ENCODE data around the gene GNG8.

Gene GNG8

DNA sequence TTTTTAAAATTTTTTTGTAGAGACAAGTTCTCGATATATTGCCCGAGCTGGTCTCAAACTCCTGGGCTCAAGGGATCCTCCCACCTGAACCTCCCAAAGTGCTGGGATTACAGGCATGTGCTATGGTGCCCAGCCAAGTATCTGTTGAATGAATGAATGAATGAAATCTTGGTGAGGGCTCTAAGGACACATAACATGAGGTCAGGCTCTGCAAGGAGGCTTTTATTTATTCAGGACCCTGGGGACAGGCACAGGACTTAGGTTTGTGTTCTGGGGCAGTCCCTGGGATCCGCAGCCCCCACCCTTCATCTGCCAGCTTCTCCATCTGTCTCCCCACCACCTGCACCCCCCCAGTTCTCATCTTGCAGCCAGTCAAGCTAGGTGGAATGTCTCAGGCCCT, 15.7 kb downstream of the GNG8 start:
- Histone ChIP-seq H3K4me1 (ENCODE audit: control insufficient read depth in 5 of 5, insufficient read depth in 5 of 5, low read length in 5 of 5) (peaks cover 0 to 72% (median 57%) of the 10 kb centered on the region in 5 donors), H3K4me3 (ENCODE audit: low read depth in 1 of 5, low read length in 5 of 5) (no peak overlapping the region), H3K9ac (ENCODE audit: low read length in 5 of 5) (no peak overlapping the region), H3K27me3 (ENCODE audit: control insufficient read depth in 5 of 5, insufficient read depth in 4 of 5, low read length in 5 of 5) (peaks cover 0 to 12% (median 0%) of the 10 kb centered on the region in 5 donors), H3K27ac (ENCODE audit: low read depth, low read length) (no peak overlapping the region), H3K36me3 (ENCODE audit: control insufficient read depth in 5 of 5, insufficient read depth in 5 of 5, low read length in 5 of 5) (no peaks in the 10 kb centered on the region), H3K9me3 (ENCODE audit: control insufficient read depth in 5 of 5, low read length in 5 of 5) (no peaks in the 10 kb centered on the region)

DNA sequence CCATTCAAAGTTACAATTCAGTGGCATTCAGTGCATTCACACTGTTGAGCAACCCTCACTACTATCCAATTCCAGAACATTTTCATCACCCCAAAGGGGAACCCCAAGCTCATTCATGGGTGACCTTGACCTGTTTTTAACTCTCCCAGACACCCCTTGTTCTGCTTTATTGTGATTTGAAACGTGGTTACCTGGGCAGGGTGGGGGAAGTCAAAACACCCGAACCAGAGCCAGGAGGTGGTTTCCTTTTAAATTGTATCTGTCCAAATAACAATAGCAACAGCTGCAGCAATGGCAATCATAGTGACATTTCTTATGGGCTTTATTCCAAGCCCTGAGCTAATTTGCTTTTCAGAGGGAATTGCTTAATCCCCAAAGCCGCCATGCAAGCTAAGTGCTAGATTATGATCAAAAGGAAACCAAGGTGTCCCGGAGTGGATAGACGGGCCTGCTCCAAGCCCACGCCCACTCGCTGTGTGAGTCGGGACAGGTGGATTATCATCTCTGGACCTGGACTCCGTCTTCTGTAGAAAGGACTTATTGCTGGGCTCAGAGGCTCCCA, 17.3 kb downstream of the GNG8 start:
- no peaks in the 10 kb centered on the region for H3K9me3 ChIP-seq (ENCODE audit: control insufficient read depth in 5 of 5, low read length in 5 of 5)
- no peak overlapping the region for H3K4me3 ChIP-seq (ENCODE audit: low read depth in 1 of 5, low read length in 5 of 5)
- no peak overlapping the region for H3K27ac ChIP-seq (ENCODE audit: low read depth, low read length)
- no peak overlapping the region for H3K9ac ChIP-seq (ENCODE audit: low read length in 5 of 5)
- no peaks in the 10 kb centered on the region for H3K36me3 ChIP-seq (ENCODE audit: control insufficient read depth in 5 of 5, insufficient read depth in 5 of 5, low read length in 5 of 5)
- H3K4me1 ChIP-seq (ENCODE audit: control insufficient read depth in 5 of 5, insufficient read depth in 5 of 5, low read length in 5 of 5), result peaks cover 0 to 61% (median 42%) of the 10 kb centered on the region in 5 donors
- H3K27me3 ChIP-seq (ENCODE audit: control insufficient read depth in 5 of 5, insufficient read depth in 4 of 5, low read length in 5 of 5), result peaks cover 0 to 12% (median 0%) of the 10 kb centered on the region in 5 donors

DNA sequence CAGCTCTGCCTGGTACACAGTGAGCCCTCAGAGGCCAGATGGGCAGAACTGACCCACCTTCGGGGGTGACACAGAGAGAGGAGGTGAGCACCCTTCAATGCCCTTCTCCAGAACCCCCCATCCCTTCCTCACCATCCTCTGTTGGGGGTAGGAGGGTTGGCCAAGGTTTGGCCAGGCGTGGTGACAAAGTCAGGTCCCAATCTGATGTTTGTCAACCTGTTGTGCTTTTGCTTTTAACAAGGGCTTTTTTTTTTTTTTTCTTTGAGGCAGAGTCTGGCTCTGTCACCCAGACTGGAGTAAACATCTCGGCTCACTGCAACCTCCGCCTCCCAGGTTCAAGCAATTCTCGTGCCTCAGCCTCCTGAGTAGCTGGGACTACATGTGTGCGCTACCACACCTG, 18.4 kb downstream of the GNG8 start:
- Histone ChIP-seq H3K27ac (ENCODE audit: low read depth, low read length) (no peak overlapping the region), H3K9ac (ENCODE audit: low read length in 5 of 5) (no peak overlapping the region)

DNA sequence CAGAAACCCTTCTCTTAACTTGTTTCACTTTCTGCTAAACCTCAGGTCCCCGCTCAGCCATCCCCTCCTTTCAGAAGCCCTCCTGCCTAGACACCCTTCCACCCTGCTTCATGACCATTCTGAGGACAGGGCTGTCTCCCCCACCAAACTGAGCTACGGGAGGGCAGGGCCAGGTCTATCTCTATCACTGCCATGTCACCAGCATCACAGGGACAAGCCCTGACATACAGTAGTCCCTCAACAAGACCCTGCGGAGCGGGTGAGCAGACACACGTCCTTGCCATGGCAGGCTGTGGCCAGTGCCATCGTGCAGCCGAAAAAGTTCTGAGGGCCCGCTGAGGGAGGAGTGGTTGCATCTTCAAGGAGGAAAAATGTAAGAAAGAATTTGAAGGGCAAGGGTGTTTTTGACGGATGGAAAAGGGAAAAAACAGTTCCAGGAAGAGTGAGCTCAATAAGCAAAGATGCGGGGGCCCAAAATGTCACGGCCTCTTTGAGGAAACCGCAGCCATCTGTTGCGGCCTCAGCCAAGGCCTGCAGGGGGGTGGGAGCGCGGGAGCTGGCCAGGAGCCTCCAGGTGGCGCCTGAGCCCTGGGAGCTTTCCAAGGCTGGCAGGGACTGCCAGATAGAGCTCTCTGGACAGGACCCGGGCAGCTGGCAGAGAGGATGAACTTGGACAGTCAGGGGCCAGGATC, 19.2 kb downstream of the GNG8 start:
- no peak overlapping the region for H3K9ac ChIP-seq (ENCODE audit: low read length in 5 of 5)
- peaks cover 0 to 56% (median 38%) of the 10 kb centered on the region in 5 donors for H3K4me1 ChIP-seq (ENCODE audit: control insufficient read depth in 5 of 5, insufficient read depth in 5 of 5, low read length in 5 of 5)
- H3K4me3 ChIP-seq (ENCODE audit: low read depth in 1 of 5, low read length in 5 of 5), result no peak overlapping the region
- H3K27me3 ChIP-seq (ENCODE audit: control insufficient read depth in 5 of 5, insufficient read depth in 4 of 5, low read length in 5 of 5), result peaks cover 0 to 10% (median 0%) of the 10 kb centered on the region in 5 donors
- no peaks in the 10 kb centered on the region for H3K36me3 ChIP-seq (ENCODE audit: control insufficient read depth in 5 of 5, insufficient read depth in 5 of 5, low read length in 5 of 5)
- H3K9me3 ChIP-seq (ENCODE audit: control insufficient read depth in 5 of 5, low read length in 5 of 5), result no peaks in the 10 kb centered on the region
- no peak overlapping the region for H3K27ac ChIP-seq (ENCODE audit: low read depth, low read length)

More for the DNA sequence above, 18.4 kb downstream of the GNG8 start:
- H3K27me3 ChIP-seq (ENCODE audit: control insufficient read depth in 5 of 5, insufficient read depth in 4 of 5, low read length in 5 of 5), result peaks cover 0 to 12% (median 0%) of the 10 kb centered on the region in 5 donors
- H3K4me1 ChIP-seq (ENCODE audit: control insufficient read depth in 5 of 5, insufficient read depth in 5 of 5, low read length in 5 of 5), result peaks cover 0 to 55% (median 38%) of the 10 kb centered on the region in 5 donors
- no peaks in the 10 kb centered on the region for H3K36me3 ChIP-seq (ENCODE audit: control insufficient read depth in 5 of 5, insufficient read depth in 5 of 5, low read length in 5 of 5)
- no peak overlapping the region for H3K4me3 ChIP-seq (ENCODE audit: low read depth in 1 of 5, low read length in 5 of 5)
- H3K9me3 ChIP-seq (ENCODE audit: control insufficient read depth in 5 of 5, low read length in 5 of 5), result no peaks in the 10 kb centered on the region

DNA sequence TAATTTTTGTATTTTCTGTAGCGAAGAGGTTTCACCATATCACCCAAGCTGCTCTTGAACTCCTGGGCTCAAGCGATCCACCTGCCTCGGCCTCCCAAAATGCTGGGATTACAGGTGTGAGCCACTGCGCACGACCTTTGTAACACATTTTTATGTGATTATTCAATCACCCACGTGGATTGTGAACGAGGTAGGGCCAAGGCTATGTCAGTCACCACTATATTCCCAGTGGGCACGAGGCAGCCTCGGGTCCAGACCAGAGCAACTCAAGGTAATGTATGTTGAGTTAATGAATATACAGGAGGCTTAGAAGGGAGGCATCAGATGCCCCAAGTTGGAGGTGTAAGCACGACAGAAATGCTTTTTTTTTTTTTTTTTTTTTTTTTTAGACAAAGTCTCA, 20.0 kb downstream of the GNG8 start:
- Histone ChIP-seq H3K4me3 (ENCODE audit: low read depth in 1 of 5, low read length in 5 of 5) (no peak overlapping the region), H3K27ac (ENCODE audit: low read depth, low read length) (no peak overlapping the region), H3K36me3 (ENCODE audit: control insufficient read depth in 5 of 5, insufficient read depth in 5 of 5, low read length in 5 of 5) (peaks cover 0 to under 1% (median 0%) of the 10 kb centered on the region in 5 donors), H3K4me1 (ENCODE audit: control insufficient read depth in 5 of 5, insufficient read depth in 5 of 5, low read length in 5 of 5) (peaks cover 0 to 57% (median 34%) of the 10 kb centered on the region in 5 donors), H3K9me3 (ENCODE audit: control insufficient read depth in 5 of 5, low read length in 5 of 5) (no peaks in the 10 kb centered on the region), H3K27me3 (ENCODE audit: control insufficient read depth in 5 of 5, insufficient read depth in 4 of 5, low read length in 5 of 5) (peaks cover 0 to 6% (median 0%) of the 10 kb centered on the region in 5 donors), H3K9ac (ENCODE audit: low read length in 5 of 5) (no peak overlapping the region)

DNA sequence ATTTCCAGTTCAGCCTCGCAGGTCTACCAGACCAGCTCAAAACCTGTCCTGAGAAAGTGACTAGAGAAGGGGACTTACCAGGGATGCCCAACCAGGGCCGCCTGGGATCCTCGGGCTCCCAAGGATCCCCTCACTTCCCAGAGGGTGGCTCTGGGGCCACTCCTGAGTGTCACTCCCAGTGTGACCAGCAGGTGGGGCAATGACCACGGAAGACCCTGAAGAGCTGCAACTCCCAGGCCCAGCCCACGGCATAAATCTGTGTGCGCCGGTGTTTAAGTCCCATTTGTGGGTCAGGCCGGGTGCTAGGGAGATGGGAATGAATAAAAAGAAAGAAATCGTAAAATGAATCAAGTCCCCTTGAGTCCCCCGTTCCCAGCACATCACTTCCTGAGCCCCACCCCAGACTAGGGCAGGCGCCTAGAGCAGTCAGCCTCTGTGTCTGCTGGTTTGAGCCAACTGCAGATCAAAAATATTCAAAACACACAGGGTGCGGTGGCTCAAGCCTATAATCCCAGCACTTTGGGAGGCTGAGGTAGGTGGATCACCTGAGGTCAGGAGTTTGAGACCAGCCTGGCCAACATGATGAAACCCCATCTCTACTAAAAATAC, 21.8 kb downstream of the GNG8 start:
- H3K9me3 ChIP-seq (ENCODE audit: control insufficient read depth in 5 of 5, low read length in 5 of 5), result no peaks in the 10 kb centered on the region
- H3K4me1 ChIP-seq (ENCODE audit: control insufficient read depth in 5 of 5, insufficient read depth in 5 of 5, low read length in 5 of 5), result peaks cover 0 to 44% (median 18%) of the 10 kb centered on the region in 5 donors
- peaks cover 0 to 14% (median 10%) of the 10 kb centered on the region in 5 donors for H3K36me3 ChIP-seq (ENCODE audit: control insufficient read depth in 5 of 5, insufficient read depth in 5 of 5, low read length in 5 of 5)
- H3K9ac ChIP-seq (ENCODE audit: low read length in 5 of 5), result no peak overlapping the region
- H3K4me3 ChIP-seq (ENCODE audit: low read depth in 1 of 5, low read length in 5 of 5), result no peak overlapping the region
- no peak overlapping the region for H3K27ac ChIP-seq (ENCODE audit: low read depth, low read length)
- H3K27me3 ChIP-seq (ENCODE audit: control insufficient read depth in 5 of 5, insufficient read depth in 4 of 5, low read length in 5 of 5), result peaks cover 0 to 3% (median 0%) of the 10 kb centered on the region in 5 donors

DNA sequence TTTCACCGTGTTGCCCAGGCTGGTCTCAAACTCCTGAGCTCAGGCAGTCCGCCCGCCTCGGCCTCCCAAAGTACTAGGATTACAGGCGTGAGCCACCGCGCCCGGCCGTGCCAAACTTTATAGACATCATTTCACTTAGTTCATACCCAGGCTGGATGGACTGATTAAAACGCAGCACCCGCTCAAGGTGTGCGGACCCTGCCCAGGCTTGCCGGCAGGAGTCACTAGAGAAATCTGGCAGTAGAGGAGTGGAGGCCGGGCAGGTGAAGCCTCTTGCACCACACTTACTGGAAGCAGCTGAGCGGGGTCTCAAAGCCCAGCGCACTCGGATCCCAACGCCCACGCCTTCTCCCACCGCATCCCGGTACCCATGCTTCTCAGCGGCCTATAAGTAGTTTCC, 22.5 kb downstream of the GNG8 start:
- Histone ChIP-seq H3K27me3 (ENCODE audit: control insufficient read depth in 5 of 5, insufficient read depth in 4 of 5, low read length in 5 of 5) (peaks cover 0 to 3% (median 0%) of the 10 kb centered on the region in 5 donors), H3K36me3 (ENCODE audit: control insufficient read depth in 5 of 5, insufficient read depth in 5 of 5, low read length in 5 of 5) (peaks cover 0 to 21% (median 17%) of the 10 kb centered on the region in 5 donors), H3K4me1 (ENCODE audit: control insufficient read depth in 5 of 5, insufficient read depth in 5 of 5, low read length in 5 of 5) (peaks cover 0 to 37% (median 11%) of the 10 kb centered on the region in 5 donors), H3K9me3 (ENCODE audit: control insufficient read depth in 5 of 5, low read length in 5 of 5) (no peaks in the 10 kb centered on the region), H3K27ac (ENCODE audit: low read depth, low read length) (no peak overlapping the region), H3K4me3 (ENCODE audit: low read depth in 1 of 5, low read length in 5 of 5) (no peak overlapping the region), H3K9ac (ENCODE audit: low read length in 5 of 5) (no peak overlapping the region)

DNA sequence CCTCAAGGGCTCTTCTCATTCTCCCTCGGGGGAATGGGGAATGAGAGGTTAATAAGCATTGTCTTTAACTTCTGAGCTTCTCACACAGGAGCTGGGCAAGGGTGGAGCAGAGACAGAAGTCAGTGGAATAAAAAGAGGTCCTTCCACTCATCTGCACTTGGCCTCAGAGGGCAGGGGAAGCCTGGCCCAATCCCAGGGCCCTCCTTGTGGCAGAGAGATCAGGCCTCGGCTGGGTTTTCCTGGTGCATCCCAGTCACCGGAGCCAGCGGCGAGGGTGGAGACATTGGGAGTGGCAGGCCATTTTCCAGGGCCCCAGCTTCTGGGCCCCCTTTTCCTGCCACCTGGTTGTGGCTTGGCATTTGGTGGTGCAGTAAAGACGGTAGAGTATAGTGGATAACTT, 24.2 kb downstream of the GNG8 start:
- Histone ChIP-seq H3K36me3 (ENCODE audit: control insufficient read depth in 5 of 5, insufficient read depth in 5 of 5, low read length in 5 of 5) (peaks cover 0 to 39% (median 34%) of the 10 kb centered on the region in 5 donors), H3K4me3 (ENCODE audit: low read depth in 1 of 5, low read length in 5 of 5) (no peak overlapping the region), H3K9me3 (ENCODE audit: control insufficient read depth in 5 of 5, low read length in 5 of 5) (no peaks in the 10 kb centered on the region), H3K27me3 (ENCODE audit: control insufficient read depth in 5 of 5, insufficient read depth in 4 of 5, low read length in 5 of 5) (peaks cover 0 to 2% (median 0%) of the 10 kb centered on the region in 5 donors), H3K9ac (ENCODE audit: low read length in 5 of 5) (no peak overlapping the region), H3K4me1 (ENCODE audit: control insufficient read depth in 5 of 5, insufficient read depth in 5 of 5, low read length in 5 of 5) (peaks cover 0 to 24% (median 3%) of the 10 kb centered on the region in 5 donors), H3K27ac (ENCODE audit: low read depth, low read length) (no peak overlapping the region)

DNA sequence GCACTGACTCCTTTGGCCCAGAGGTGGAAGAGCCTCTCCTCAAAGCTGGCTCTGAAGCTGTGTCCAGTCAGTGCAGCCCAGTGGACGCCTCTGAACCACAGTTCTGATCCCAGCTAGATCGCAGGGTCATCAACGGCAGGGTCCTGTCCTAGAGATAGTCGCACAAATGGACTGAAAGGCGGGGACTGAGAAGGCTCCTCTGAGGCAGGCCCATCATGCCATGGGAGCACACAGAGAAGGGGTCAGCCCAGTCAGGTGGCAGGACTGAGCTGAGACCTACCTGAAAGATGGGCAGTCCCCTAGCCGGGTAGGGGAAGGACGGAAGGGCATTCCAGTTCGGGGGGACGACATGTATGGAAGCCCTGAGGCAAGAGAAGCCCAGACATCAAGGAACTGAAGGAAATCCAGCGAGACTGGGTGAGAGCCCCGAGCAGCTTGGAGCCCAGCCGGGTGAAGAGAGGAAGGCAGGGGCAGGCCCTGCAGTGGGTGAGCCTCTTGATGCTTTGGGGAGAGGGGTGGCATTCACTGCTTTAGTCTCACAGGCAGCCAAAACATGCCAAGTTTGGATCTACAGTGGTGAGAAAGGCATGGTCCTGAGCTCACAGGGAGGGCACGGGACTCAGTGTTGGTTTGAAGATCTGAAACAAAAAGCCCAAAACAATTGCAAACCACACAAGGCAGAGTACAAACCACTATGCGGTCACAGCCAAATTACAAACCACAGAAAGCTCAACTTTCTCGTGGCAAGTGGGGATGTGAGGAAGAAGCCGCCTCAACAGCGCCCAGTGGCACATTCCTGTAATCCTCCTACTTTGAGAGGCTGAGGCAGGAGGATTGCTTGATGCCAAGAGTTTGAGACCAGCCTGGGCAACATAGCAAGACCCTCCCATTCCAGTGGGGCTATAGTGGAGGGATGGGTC, 24.9 kb downstream of the GNG8 start:
- Histone ChIP-seq H3K9me3 (ENCODE audit: control insufficient read depth in 5 of 5, low read length in 5 of 5) (no peaks in the 10 kb centered on the region), H3K4me1 (ENCODE audit: control insufficient read depth in 5 of 5, insufficient read depth in 5 of 5, low read length in 5 of 5) (peaks cover 0 to 20% (median 0%) of the 10 kb centered on the region in 5 donors), H3K4me3 (ENCODE audit: low read depth in 1 of 5, low read length in 5 of 5) (no peak overlapping the region), H3K9ac (ENCODE audit: low read length in 5 of 5) (no peak overlapping the region), H3K27me3 (ENCODE audit: control insufficient read depth in 5 of 5, insufficient read depth in 4 of 5, low read length in 5 of 5) (no peaks in the 10 kb centered on the region), H3K36me3 (ENCODE audit: control insufficient read depth in 5 of 5, insufficient read depth in 5 of 5, low read length in 5 of 5) (peaks cover 0 to 46% (median 41%) of the 10 kb centered on the region in 5 donors), H3K27ac (ENCODE audit: low read depth, low read length) (no peak overlapping the region)

Data from subcutaneous abdominal adipose tissue (tissue), 5 donors.